HCT116 (cell line): ENCODE data around the gene MAML2. TPM values are rescaled to one million over a fixed set of nuclear protein-coding genes. Genes with fewer than 3 reads are reported as not detected.

Source experiments
- ATAC-seq: fragments of 200-7000 bp; cut with Tn5 transposase; 2 replicates; pipeline ENCODE4 v1.9.1; 2020; ENCODE audit warnings: mild to moderate bottlenecking, moderate library complexity
- BruUV-seq: library from RNA; stranded (reverse); fragments of 400-500 nt; replicated peaks from 2 replicates; lab custom pipeline; 2021; lab: Mats Ljungman, UMichigan
- CTCF ChIA-PET: fragments of 300-600 bp; sonication (Branson Sonifier 250); formaldehyde crosslinking; loops from one replicate; lab custom pipeline; 2021; ENCODE audit warnings: antibody characterized with exemption; lab: Charles Lee
- POLR2A ChIA-PET: fragments of 300-600, 350-600 bp; sonication (Branson Sonifier 250); formaldehyde crosslinking; loops from one replicate; lab custom pipeline; 2021; ENCODE audit warnings: antibody characterized with exemption; lab: Charles Lee
- RAD21 ChIA-PET, 2 experiments: fragments of 300-600 bp; sonication (Branson Sonifier 250); formaldehyde crosslinking; loops; one replicate each; lab custom pipeline; 2023; ENCODE audit warnings: low total read pairs in 2 of 2; ENCODE audit not compliant: uncharacterized antibody in 2 of 2, unreplicated experiment in 2 of 2, low non-redundant PET in 1 of 2; lab: Charles Lee
- DNase-seq: peaks from one replicate; pipeline ENCODE4 v3.0.0-alpha.2; 2010; ENCODE audit warnings: low read depth, low spot score
- H2AFZ ChIP-seq: fragments of 200-600 bp; shearing (Covaris generic), sonication (generic); 2 replicates; pipeline ENCODE4 v1.6.1; 2017; ENCODE audit warnings: low read depth, mixed run types, mixed read lengths, antibody characterized with exemption, low read length; ENCODE audit not compliant: poor library complexity, severe bottlenecking
- H3K27ac ChIP-seq: 2 replicates; pipeline ENCODE4 v1.5.1; 2012; ENCODE audit warnings: low read depth, low read length
- H3K27me3 ChIP-seq: fragments of 200-600 bp; sonication (generic); 2 replicates; pipeline ENCODE4 v1.6.1; 2016; ENCODE audit warnings: mixed run types, low read length, mixed read lengths; ENCODE audit not compliant: insufficient read depth
- H3K36me3 ChIP-seq, 2 experiments: fragments of 200-500 bp in 1 of 2; fragments of 200-600 bp in 1 of 2; sonication (Bioruptor generic) in 1 of 2; sonication (generic) in 1 of 2; 2 replicates each; pipeline versions ENCODE4 v1.5.1 to v1.6.1; 2014 to 2016; ENCODE audit warnings: low read length in 2 of 2, inconsistent platforms in 1 of 2, mixed read lengths in 1 of 2, mixed run types in 1 of 2; ENCODE audit not compliant: insufficient read depth in 2 of 2, control insufficient read depth in 1 of 2
- H3K4me1 ChIP-seq, 2 experiments: fragments of 200-600 bp in 1 of 2; sonication (generic) in 1 of 2; 2 replicates each; pipeline versions ENCODE4 v1.5.1 to v1.6.1; 2012 to 2017; ENCODE audit warnings: low read length in 2 of 2, inconsistent platforms in 1 of 2, mild to moderate bottlenecking in 1 of 2, mixed read lengths in 1 of 2, mixed run types in 1 of 2, moderate library complexity in 1 of 2; ENCODE audit not compliant: insufficient read depth in 2 of 2, control insufficient read depth in 1 of 2
- H3K4me2 ChIP-seq: fragments of 200-600 bp; sonication (generic); 2 replicates; pipeline ENCODE4 v1.6.1; 2017; ENCODE audit warnings: mixed run types, low read length, mixed read lengths
- H3K4me3 ChIP-seq, 2 experiments: fragments of 200-600 bp in 1 of 2; sonication (generic) in 1 of 2; replicated peaks in 1 of 2; 2 replicates each; pipeline ENCODE4 v1.5.1; 2011 to 2016; ENCODE audit warnings: low read length in 2 of 2, control low read depth in 1 of 2, low read depth in 1 of 2, mild to moderate bottlenecking in 1 of 2, mixed read lengths in 1 of 2, mixed run types in 1 of 2
- H3K79me2 ChIP-seq: fragments of 200-600 bp; sonication (generic); 2 replicates; pipeline ENCODE4 v1.6.1; 2017; ENCODE audit warnings: mild to moderate bottlenecking, mixed run types, low read length, moderate library complexity, mixed read lengths; ENCODE audit not compliant: insufficient read depth
- H3K9ac ChIP-seq: fragments of 200-600 bp; sonication (generic); 2 replicates; pipeline ENCODE4 v1.6.1; 2016; ENCODE audit warnings: low read length, mixed read lengths
- H3K9me2 ChIP-seq: fragments of 200-600 bp; sonication (generic), shearing (Covaris generic); 2 replicates; pipeline ENCODE4 v1.6.1; 2017; ENCODE audit warnings: mixed run types, mild to moderate bottlenecking, moderate library complexity; ENCODE audit not compliant: insufficient read depth
- H3K9me3 ChIP-seq, 2 experiments: fragments of 200-500 bp in 1 of 2; fragments of 200-600 bp in 1 of 2; sonication (Bioruptor generic) in 1 of 2; sonication (generic) in 1 of 2; 2 replicates each; pipeline ENCODE4 v1.6.1; 2014 to 2017; ENCODE audit warnings: low read length in 2 of 2, mixed read lengths in 2 of 2, inconsistent platforms in 1 of 2, low read depth in 1 of 2, mild to moderate bottlenecking in 1 of 2, mixed run types in 1 of 2, moderate library complexity in 1 of 2; ENCODE audit not compliant: control insufficient read depth in 1 of 2, insufficient read depth in 1 of 2
- H4K20me1 ChIP-seq: fragments of 200-600 bp; sonication (generic), shearing (Covaris generic); 2 replicates; pipeline ENCODE4 v1.6.1; 2017; ENCODE audit warnings: mixed run types, mild to moderate bottlenecking, moderate library complexity; ENCODE audit not compliant: insufficient read depth
- ATF3 ChIP-seq: IDR thresholded peaks from 2 replicates; pipeline ENCODE4 v1.6.1; 2012
- CBX3 ChIP-seq: IDR thresholded peaks from 2 replicates; pipeline ENCODE4 v1.6.1; 2012; ENCODE audit warnings: low read depth
- CEBPB ChIP-seq: IDR thresholded peaks from 2 replicates; pipeline ENCODE4 v1.6.1; 2012; ENCODE audit warnings: low read depth
- ELF1 ChIP-seq: IDR thresholded peaks from 2 replicates; pipeline ENCODE4 v1.6.1; 2012; ENCODE audit warnings: low read depth, borderline replicate concordance
- EZH2phosphoT487 ChIP-seq: fragments of 200-600 bp; IDR thresholded peaks from 2 replicates; pipeline ENCODE4 v1.6.1; 2018; ENCODE audit warnings: antibody characterized with exemption, borderline replicate concordance
- FOSL1 ChIP-seq: IDR thresholded peaks from 2 replicates; pipeline ENCODE4 v1.6.1; 2012; ENCODE audit warnings: low read depth
- JUND ChIP-seq: IDR thresholded peaks from 2 replicates; pipeline ENCODE4 v1.6.1; 2012
- MAX ChIP-seq: IDR thresholded peaks from 2 replicates; pipeline ENCODE4 v1.6.1; 2012
- POLR2A ChIP-seq: IDR thresholded peaks from 2 replicates; pipeline ENCODE4 v1.7.0; 2011; ENCODE audit warnings: borderline replicate concordance; ENCODE audit not compliant: insufficient read depth, insufficient read length; ENCODE audit errors: extremely low read depth
- RAD21 ChIP-seq: IDR thresholded peaks from 2 replicates; pipeline ENCODE4 v1.6.1; 2012; ENCODE audit warnings: low read depth, mild to moderate bottlenecking
- REST ChIP-seq: IDR thresholded peaks from 2 replicates; pipeline ENCODE4 v1.6.1; 2012; ENCODE audit warnings: low read depth
- SP1 ChIP-seq: IDR thresholded peaks from 2 replicates; pipeline ENCODE4 v1.6.1; 2012; ENCODE audit warnings: low read depth
- SRF ChIP-seq: IDR thresholded peaks from 2 replicates; pipeline ENCODE4 v1.6.1; 2012; ENCODE audit warnings: low read depth
- TCF7L2 ChIP-seq: IDR thresholded peaks from 2 replicates; pipeline ENCODE4 v1.7.0; 2011; ENCODE audit warnings: borderline replicate concordance, inconsistent platforms; ENCODE audit not compliant: insufficient read depth, insufficient read length; ENCODE audit errors: extremely low read depth
- YY1 ChIP-seq: IDR thresholded peaks from 2 replicates; pipeline ENCODE4 v1.6.1; 2011; ENCODE audit warnings: low read length, low read depth, moderate library complexity, mild to moderate bottlenecking; ENCODE audit not compliant: insufficient replicate concordance; ENCODE audit errors: extremely low read depth
- ZBTB33 ChIP-seq: IDR thresholded peaks from 2 replicates; pipeline ENCODE4 v1.6.1; 2011; ENCODE audit warnings: mild to moderate bottlenecking, low read length, moderate library complexity; ENCODE audit not compliant: insufficient replicate concordance; ENCODE audit errors: extremely low read depth
- ZFX ChIP-seq: fragments of 450-650 bp; IDR thresholded peaks from 2 replicates; pipeline ENCODE4 v1.6.1; 2017
- ZNF274 ChIP-seq: fragments of 200-500 bp; sonication (Bioruptor generic); IDR thresholded peaks from 2 replicates; pipeline ENCODE4 v1.6.1; 2014; ENCODE audit warnings: mild to moderate bottlenecking, low read depth, low read length, inconsistent platforms
- intact Hi-C: fragments of 100-400 bp; cut with micrococcal nuclease; formaldehyde crosslinking; loops from 2 replicates; pipeline ENCODE4 v1.10.0; 2022
- total RNA-seq: library from RNA; stranded (reverse); gene quantifications from one replicate; pipeline ENCODE4 v1.2.1, GENCODE V29; 2021; ENCODE audit not compliant: unreplicated experiment
- TF ChIP-seq, protein P1 (sequence below), 3 experiments: fragments of 200-600 bp in 1 of 3; sonication (generic) in 1 of 3; IDR thresholded peaks in 2 of 3; conservative IDR thresholded peaks in 1 of 3; 2 replicates each; pipeline ENCODE4 v1.5.1; 2012 to 2017; ENCODE audit warnings: low read depth in 2 of 3, low read length in 2 of 3, antibody characterized with exemption in 1 of 3, borderline replicate concordance in 1 of 3, control low read depth in 1 of 3, mild to moderate bottlenecking in 1 of 3, mixed read lengths in 1 of 3, mixed run types in 1 of 3, moderate library complexity in 1 of 3; ENCODE audit not compliant: insufficient read depth in 1 of 3

MAML2 gene
- total RNA-seq, 1 experiment from 2014 or later = 2.6 TPM

GRCh38 chr11:96044311-96044710, 298.7 kb downstream of the MAML2 start:
- no peak overlapping the region for H2AFZ ChIP-seq
- H3K4me1 ChIP-seq = no peaks in the 10 kb centered on the region
- H3K27ac ChIP-seq = no peak overlapping the region
- TF ChIP-seq, protein P1, sequence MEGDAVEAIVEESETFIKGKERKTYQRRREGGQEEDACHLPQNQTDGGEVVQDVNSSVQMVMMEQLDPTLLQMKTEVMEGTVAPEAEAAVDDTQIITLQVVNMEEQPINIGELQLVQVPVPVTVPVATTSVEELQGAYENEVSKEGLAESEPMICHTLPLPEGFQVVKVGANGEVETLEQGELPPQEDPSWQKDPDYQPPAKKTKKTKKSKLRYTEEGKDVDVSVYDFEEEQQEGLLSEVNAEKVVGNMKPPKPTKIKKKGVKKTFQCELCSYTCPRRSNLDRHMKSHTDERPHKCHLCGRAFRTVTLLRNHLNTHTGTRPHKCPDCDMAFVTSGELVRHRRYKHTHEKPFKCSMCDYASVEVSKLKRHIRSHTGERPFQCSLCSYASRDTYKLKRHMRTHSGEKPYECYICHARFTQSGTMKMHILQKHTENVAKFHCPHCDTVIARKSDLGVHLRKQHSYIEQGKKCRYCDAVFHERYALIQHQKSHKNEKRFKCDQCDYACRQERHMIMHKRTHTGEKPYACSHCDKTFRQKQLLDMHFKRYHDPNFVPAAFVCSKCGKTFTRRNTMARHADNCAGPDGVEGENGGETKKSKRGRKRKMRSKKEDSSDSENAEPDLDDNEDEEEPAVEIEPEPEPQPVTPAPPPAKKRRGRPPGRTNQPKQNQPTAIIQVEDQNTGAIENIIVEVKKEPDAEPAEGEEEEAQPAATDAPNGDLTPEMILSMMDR (IDR thresholded peaks at IDR 0.05 in 2 of 3, conservative IDR thresholded peaks at IDR 0.05 in 1 of 3; ENCODE audit: borderline replicate concordance in 1 of 3, insufficient read depth in 1 of 3, low read depth in 2 of 3, low read length in 2 of 3) = no peak
- no peak for TF ChIP-seq JUND
- no peak for TF ChIP-seq EZH2phosphoT487
- no peak for TF ChIP-seq TCF7L2
- TF ChIP-seq ZBTB33 = no peak
- no peak for TF ChIP-seq FOSL1
- TF ChIP-seq CBX3 = no peak
- TF ChIP-seq MAX = no peak
- TF ChIP-seq ELF1 = no peak
- TF ChIP-seq ATF3 = no peak
- no peak for TF ChIP-seq REST
- TF ChIP-seq POLR2A = no peak
- no peak for TF ChIP-seq CEBPB
- no peak for TF ChIP-seq SP1
- TF ChIP-seq ZFX = no peak
- TF ChIP-seq YY1 = no peak
- TF ChIP-seq RAD21 = no peak
- TF ChIP-seq SRF = no peak
- no peak for TF ChIP-seq ZNF274
- no peaks in the 10 kb centered on the region for H3K9me3 ChIP-seq
- BruUV-seq = no TSS peak
- H3K9ac ChIP-seq = no peak overlapping the region
- ATAC-seq = no peak
- no peaks in the 10 kb centered on the region for H4K20me1 ChIP-seq
- H3K27me3 ChIP-seq = no peaks in the 10 kb centered on the region
- no peak for DNase-seq
- ChIA-PET POLR2A (no interaction called here), RAD21 (no interaction called here), CTCF (no interaction called here)
- H3K4me3 ChIP-seq = no peak overlapping the region
- no peaks in the 10 kb centered on the region for H3K79me2 ChIP-seq
- H3K36me3 ChIP-seq = no peaks in the 10 kb centered on the region
- intact Hi-C loops = no loop called here
- no peak overlapping the region for H3K4me2 ChIP-seq
- H3K9me2 ChIP-seq = no peaks in the 10 kb centered on the region
